WERI-Rb-1 (cell line): ENCODE data around the gene DAB2IP.

Source experiments
- DNase-seq: peaks from one replicate; pipeline ENCODE4 v3.0.0-alpha.2; 2020
- H3K27ac ChIP-seq: fragments of 250-450 bp; sonication (Bioruptor Pico); 2 replicates; pipeline ENCODE4 v1.5.1; 2020; ENCODE audit warnings: mild to moderate bottlenecking, moderate library complexity
- H3K27me3 ChIP-seq: fragments of 250-450 bp; sonication (Bioruptor Pico); 2 replicates; pipeline ENCODE4 v1.5.1; 2021; ENCODE audit warnings: mild to moderate bottlenecking, low read depth, moderate library complexity; ENCODE audit not compliant: insufficient read depth, severe bottlenecking
- H3K36me3 ChIP-seq: fragments of 250-450 bp; sonication (Bioruptor Pico); 2 replicates; pipeline ENCODE4 v1.5.1; 2020; ENCODE audit warnings: mild to moderate bottlenecking, moderate library complexity
- H3K4me3 ChIP-seq: 2 replicates; pipeline ENCODE4 v1.5.1; 2011; ENCODE audit warnings: low read depth, mild to moderate bottlenecking, control low read depth, low read length
- H3K9me3 ChIP-seq: fragments of 250-450 bp; sonication (Bioruptor Pico); 2 replicates; pipeline ENCODE4 v1.5.1; 2021; ENCODE audit warnings: mild to moderate bottlenecking, moderate library complexity; ENCODE audit not compliant: severe bottlenecking
- TF ChIP-seq, protein P1 (sequence below): IDR thresholded peaks from 2 replicates; pipeline ENCODE4 v1.5.1; 2011; ENCODE audit warnings: low read depth, mild to moderate bottlenecking, control low read depth, inconsistent platforms, low read length

DAB2IP gene

DNA sequence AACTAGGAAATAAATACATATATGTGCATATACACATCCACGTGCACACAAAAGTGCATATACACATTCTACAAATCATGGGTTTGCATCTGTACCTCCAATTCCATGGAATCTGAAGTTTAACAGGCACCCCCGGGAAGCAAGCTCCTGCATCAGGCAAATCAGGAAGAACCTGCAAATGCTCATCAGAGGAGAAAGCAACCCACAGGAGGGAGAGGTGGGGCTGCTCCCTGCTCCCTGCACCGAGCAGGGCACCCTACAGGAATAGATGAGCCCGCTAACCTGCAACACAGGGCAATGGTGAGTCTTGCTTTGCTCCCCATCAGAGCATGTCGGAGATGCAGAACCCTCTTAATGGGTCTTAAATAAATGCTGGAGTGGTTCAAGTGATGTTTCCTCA is 151.3 kb downstream of the DAB2IP start:
- H3K9me3 ChIP-seq: no peaks in the 10 kb centered on the region
- H3K27ac ChIP-seq: no peak overlapping the region
- H3K4me3 ChIP-seq: no peak overlapping the region
- no peak for DNase-seq
- TF ChIP-seq, protein P1, sequence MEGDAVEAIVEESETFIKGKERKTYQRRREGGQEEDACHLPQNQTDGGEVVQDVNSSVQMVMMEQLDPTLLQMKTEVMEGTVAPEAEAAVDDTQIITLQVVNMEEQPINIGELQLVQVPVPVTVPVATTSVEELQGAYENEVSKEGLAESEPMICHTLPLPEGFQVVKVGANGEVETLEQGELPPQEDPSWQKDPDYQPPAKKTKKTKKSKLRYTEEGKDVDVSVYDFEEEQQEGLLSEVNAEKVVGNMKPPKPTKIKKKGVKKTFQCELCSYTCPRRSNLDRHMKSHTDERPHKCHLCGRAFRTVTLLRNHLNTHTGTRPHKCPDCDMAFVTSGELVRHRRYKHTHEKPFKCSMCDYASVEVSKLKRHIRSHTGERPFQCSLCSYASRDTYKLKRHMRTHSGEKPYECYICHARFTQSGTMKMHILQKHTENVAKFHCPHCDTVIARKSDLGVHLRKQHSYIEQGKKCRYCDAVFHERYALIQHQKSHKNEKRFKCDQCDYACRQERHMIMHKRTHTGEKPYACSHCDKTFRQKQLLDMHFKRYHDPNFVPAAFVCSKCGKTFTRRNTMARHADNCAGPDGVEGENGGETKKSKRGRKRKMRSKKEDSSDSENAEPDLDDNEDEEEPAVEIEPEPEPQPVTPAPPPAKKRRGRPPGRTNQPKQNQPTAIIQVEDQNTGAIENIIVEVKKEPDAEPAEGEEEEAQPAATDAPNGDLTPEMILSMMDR: no peak
- no peaks in the 10 kb centered on the region for H3K27me3 ChIP-seq
- H3K36me3 ChIP-seq: no peaks in the 10 kb centered on the region

DNA sequence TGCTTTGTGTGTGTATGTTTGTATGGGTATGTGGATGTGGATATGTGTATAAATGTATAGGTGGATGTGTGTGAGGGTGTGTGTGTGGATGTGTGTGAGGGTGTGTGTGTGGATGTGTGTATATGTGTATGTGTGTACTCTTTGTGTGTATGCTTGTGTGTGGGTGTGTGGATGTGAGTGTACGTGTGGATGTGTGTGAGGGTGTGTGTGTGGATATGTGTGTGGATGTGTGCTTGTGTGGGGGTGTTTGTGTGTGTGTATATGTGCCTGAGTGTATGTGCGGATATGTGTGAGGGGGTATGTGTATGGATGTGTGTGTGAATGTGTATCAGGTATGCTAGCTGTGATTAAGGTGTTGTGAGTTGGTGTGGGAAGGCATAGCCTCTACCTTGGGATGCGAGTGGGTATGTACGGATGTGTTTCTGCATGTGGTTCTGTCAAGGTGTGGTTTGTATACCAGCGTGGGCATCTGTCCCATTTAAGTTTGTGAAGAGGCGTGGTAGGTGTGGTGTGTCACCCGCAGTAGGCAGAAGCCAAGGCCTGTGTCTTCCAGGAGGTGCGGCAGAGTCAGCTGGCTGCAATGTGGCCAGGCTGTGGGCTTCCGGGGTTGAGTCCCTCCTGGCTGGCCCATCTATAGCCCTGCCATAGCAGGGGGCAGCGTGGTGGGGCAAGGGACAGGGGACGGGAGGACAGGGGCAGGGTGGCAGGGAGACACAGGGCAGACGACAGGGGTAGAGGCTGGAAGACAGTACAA is 155.8 kb downstream of the DAB2IP start:
- TF ChIP-seq, protein P1: no peak
- DNase-seq: no peak
- Histone ChIP-seq H3K4me3 (no peak overlapping the region), H3K9me3 (no peaks in the 10 kb centered on the region), H3K36me3 (no peaks in the 10 kb centered on the region), H3K27me3 (no peaks in the 10 kb centered on the region), H3K27ac (no peak overlapping the region)

DNA sequence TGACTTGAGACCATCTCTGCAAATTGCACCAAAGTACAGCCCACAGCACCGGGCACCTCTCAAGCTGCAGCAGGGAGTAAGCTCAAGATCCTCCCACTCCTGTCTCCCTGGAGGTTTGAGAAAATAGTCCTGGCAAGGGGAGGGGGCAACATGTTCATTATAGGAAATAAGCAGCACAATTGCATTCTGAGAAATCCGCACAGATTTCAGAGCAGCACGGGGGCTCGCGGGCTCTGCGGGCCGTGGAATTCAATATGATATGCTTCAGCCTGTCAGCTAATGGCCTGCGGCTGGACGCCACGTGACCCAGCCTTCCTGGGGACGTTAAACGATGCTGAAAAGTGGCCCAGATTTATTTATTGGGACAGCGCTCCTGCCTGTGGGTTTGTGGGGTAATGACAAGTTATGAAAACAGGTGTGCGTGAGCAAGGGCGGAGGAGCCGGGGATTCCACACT is 156.4 kb downstream of the DAB2IP start:
- Histone ChIP-seq H3K27me3 (no peaks in the 10 kb centered on the region), H3K36me3 (no peaks in the 10 kb centered on the region)
- no peak for DNase-seq

GRCh38 chr9:121808781-121809180 is 157.3 kb downstream of the DAB2IP start:
- TF ChIP-seq, protein P1: no peak
- no peaks in the 10 kb centered on the region for H3K27me3 ChIP-seq

More for the DNA sequence above, 156.4 kb downstream of the DAB2IP start:
- no peak overlapping the region for H3K4me3 ChIP-seq
- H3K27ac ChIP-seq: no peak overlapping the region
- no peaks in the 10 kb centered on the region for H3K9me3 ChIP-seq
- TF ChIP-seq, protein P1: no peak

GRCh38 chr9:121809356-121810050 is 158.1 kb downstream of the DAB2IP start:
- Histone ChIP-seq H3K9me3 (no peaks in the 10 kb centered on the region), H3K4me3 (no peak overlapping the region), H3K27me3 (no peaks in the 10 kb centered on the region), H3K36me3 (no peaks in the 10 kb centered on the region), H3K27ac (no peak overlapping the region)
- TF ChIP-seq, protein P1: no peak
- DNase-seq: no peak

More at GRCh38 chr9:121808781-121809180, 157.3 kb downstream of the DAB2IP start:
- Histone ChIP-seq H3K9me3 (no peaks in the 10 kb centered on the region), H3K27ac (no peak overlapping the region), H3K4me3 (no peak overlapping the region), H3K36me3 (no peaks in the 10 kb centered on the region)
- DNase-seq: no peak
